BE2C (cell line): ENCODE results near the gene KIZ.

Experiments used
- DNase-seq: peaks from one replicate; pipeline ENCODE4 v3.0.0-alpha.2; 2020
- H3K27me3 ChIP-seq: fragments of 250-450 bp; sonication (Bioruptor Pico); 2 replicates; pipeline ENCODE4 v1.5.1; 2020; ENCODE audit warnings: mild to moderate bottlenecking
- H3K36me3 ChIP-seq: fragments of 250-450 bp; sonication (Bioruptor Pico); 2 replicates; pipeline ENCODE4 v1.5.1; 2020; ENCODE audit warnings: mild to moderate bottlenecking
- H3K4me1 ChIP-seq: fragments of 250-450 bp; sonication (Bioruptor Pico); 2 replicates; pipeline ENCODE4 v1.5.1; 2020
- H3K4me3 ChIP-seq: 2 replicates; pipeline ENCODE4 v1.5.1; 2011; ENCODE audit warnings: low read depth, low read length
- H3K9me3 ChIP-seq: fragments of 250-450 bp; sonication (Bioruptor Pico); 2 replicates; pipeline ENCODE4 v1.5.1; 2020
- CTCF ChIP-seq: IDR thresholded peaks from 2 replicates; pipeline ENCODE4 v1.5.1; 2012; ENCODE audit warnings: mild to moderate bottlenecking, low read depth, low read length

KIZ gene

GRCh38 chr20:21272279-21272678 lies 146.4 kb downstream of the KIZ start:
- H3K9me3 ChIP-seq: no peaks in the 10 kb centered on the region
- TF ChIP-seq CTCF: no peak
- H3K36me3 ChIP-seq: no peaks in the 10 kb centered on the region
- no peaks in the 10 kb centered on the region for H3K27me3 ChIP-seq
- H3K4me3 ChIP-seq: no peak overlapping the region
- no peaks in the 10 kb centered on the region for H3K4me1 ChIP-seq
- no peak for DNase-seq

- Histone ChIP-seq H3K4me3 (no peak overlapping the region), H3K9me3 (no peaks in the 10 kb centered on the region), H3K27me3 (no peaks in the 10 kb centered on the region), H3K36me3 (no peaks in the 10 kb centered on the region), H3K4me1 (no peaks in the 10 kb centered on the region)
- TF ChIP-seq CTCF: no peak
- DNase-seq: no peak
Observed at GRCh38 chr20:21272679-21273078, 146.8 kb downstream of the KIZ start.

- Histone ChIP-seq H3K36me3 (no peaks in the 10 kb centered on the region), H3K27me3 (no peaks in the 10 kb centered on the region), H3K9me3 (no peaks in the 10 kb centered on the region), H3K4me3 (no peak overlapping the region), H3K4me1 (no peaks in the 10 kb centered on the region)
- TF ChIP-seq CTCF: no peak
- DNase-seq: no peak
Observed at GRCh38 chr20:21273755-21274386, 148.0 kb downstream of the KIZ start.

GRCh38 chr20:21278829-21279228 lies 152.9 kb downstream of the KIZ start:
- no peak for TF ChIP-seq CTCF
- Histone ChIP-seq H3K27me3 (no peaks in the 10 kb centered on the region), H3K4me1 (no peaks in the 10 kb centered on the region), H3K9me3 (no peaks in the 10 kb centered on the region), H3K36me3 (no peaks in the 10 kb centered on the region), H3K4me3 (no peak overlapping the region)
- DNase-seq: no peak

GRCh38 chr20:21279706-21280521 lies 154.0 kb downstream of the KIZ start:
- no peaks in the 10 kb centered on the region for H3K9me3 ChIP-seq
- H3K27me3 ChIP-seq: no peaks in the 10 kb centered on the region
- TF ChIP-seq CTCF: no peak
- H3K4me1 ChIP-seq: no peaks in the 10 kb centered on the region
- no peaks in the 10 kb centered on the region for H3K36me3 ChIP-seq
- DNase-seq: no peak
- H3K4me3 ChIP-seq: no peak overlapping the region

- Histone ChIP-seq H3K4me3 (no peak overlapping the region), H3K27me3 (no peaks in the 10 kb centered on the region), H3K4me1 (no peaks in the 10 kb centered on the region), H3K36me3 (no peaks in the 10 kb centered on the region), H3K9me3 (no peaks in the 10 kb centered on the region)
- no peak for DNase-seq
- TF ChIP-seq CTCF: no peak
Observed at GRCh38 chr20:21280522-21281016, 154.7 kb downstream of the KIZ start.
